HG03135 (cell line): ENCODE results near the gene GHRL.

Source experiments
- ATAC-seq: cut with Tn5 transposase; IDR thresholded peaks from one replicate; pipeline ENCODE4 v1.9.1; 2021; ENCODE audit warnings: mild to moderate bottlenecking, moderate library complexity; ENCODE audit not compliant: unreplicated experiment

The GHRL gene, protein sequence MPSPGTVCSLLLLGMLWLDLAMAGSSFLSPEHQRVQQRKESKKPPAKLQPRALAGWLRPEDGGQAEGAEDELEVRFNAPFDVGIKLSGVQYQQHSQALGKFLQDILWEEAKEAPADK

DNA sequence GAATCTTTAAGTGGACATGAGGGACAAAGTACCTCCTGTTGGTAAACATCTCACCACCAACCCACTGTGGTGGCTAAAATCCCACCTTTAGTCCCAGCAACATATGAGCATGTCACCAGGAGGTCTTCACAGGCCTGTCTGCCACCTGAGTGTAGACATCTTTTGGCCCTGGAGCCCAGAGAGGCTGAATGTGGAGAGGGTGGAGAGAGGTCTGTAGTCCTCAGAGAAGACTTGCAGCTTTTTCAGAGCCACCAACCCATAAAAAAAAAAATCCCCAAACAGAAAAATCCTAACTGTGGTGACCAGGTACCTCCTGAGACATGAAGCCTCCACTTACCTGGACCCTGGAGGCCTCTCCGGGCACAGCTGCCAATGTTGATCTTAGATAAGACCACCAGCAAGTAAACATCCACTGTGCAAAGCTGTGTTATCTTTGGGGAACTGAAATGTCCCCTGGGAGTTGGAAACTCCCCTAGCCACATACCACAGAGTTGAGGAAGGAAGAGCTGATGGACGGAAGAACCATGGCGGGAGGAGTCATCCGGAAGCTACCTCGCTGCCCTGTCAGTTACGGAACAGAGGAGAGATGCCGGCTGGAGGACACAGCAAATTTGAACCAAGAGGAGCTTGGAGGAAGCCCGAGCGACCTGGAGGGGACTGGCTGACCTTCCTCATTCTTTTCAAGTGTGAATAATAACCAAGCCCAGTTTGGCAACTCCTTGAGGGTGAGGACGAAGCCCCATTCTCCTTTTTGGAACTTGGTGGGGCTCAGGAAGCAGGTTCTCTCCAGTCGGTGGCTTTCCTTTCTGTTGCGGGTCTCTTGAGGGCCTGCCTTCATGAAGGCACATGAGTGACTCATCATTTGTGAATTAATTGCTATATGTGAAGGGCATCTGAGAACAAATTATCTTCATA is at the start of gene GHRL:
Gene GHRL (minus strand): TSS at position 443 of the 915 bp plus-strand sequence. CDS start 2,767 bp downstream, outside the sequence.
- ATAC-seq = peak; percentile 68

DNA sequence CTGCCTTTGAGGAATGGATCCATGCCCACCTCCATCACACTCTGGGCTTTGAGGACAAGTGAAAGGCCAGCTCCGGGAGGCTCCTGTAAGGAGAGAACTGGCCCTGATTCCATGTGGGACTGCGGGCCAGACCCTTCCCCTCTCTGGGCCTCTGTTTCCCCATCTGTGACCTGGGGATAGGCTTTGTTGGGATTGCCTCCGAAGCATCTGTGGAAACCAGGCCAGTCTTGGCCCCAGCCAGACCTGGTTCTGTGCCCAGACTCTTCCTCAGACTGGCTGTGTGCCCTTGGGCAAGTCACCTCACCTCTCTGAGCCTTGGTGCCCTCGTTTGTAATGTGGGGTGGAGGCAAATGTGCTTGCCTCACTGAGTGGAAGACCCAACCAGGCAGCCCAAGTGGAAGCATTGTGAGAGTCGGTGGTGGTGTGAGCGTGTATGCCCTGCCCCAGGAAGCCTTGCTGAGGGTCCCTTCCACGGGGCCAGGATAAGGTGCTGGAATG is 49.2 kb upstream of the GHRL start:
- no peak for ATAC-seq

DNA sequence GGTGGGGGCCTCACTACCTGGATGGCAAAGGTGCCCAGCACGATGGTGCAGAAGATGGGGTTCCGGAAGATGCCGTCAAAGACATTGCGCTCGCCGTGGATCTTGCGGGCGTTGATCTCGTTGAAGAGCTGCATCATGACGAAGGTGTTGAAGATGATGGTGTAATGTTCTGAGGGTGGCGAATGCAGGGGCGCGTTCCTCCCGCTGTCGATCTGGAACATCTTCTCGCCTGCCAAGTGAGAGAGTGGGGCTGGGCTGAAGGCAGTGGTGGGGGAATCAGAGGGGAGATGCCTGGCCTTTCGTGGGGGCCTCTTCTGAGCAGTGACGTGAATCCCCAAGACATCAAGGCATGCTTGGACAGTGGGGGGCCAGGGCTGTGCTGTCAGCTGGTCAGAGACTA is 47.7 kb upstream of the GHRL start:
- ATAC-seq = no peak

DNA sequence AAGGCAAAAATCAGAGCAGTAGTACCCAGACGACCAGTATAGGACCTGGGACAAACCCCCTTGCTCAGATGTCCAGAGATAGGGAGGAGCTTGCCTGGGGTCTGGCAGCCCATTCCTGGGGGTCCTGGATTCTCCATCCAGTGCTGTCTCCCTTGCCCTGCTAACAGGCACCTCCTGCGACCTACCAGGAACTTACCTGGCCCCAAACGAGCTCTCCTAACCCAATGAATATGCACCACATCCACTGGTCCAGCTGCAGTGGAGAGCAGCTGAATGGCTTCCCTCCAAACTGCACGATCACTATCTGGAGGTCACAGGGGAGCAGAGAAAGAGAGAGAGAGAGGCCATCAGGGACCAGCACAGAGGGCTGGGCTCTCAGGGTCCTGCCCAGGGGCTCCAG is 47.3 kb upstream of the GHRL start:
- no peak for ATAC-seq

DNA sequence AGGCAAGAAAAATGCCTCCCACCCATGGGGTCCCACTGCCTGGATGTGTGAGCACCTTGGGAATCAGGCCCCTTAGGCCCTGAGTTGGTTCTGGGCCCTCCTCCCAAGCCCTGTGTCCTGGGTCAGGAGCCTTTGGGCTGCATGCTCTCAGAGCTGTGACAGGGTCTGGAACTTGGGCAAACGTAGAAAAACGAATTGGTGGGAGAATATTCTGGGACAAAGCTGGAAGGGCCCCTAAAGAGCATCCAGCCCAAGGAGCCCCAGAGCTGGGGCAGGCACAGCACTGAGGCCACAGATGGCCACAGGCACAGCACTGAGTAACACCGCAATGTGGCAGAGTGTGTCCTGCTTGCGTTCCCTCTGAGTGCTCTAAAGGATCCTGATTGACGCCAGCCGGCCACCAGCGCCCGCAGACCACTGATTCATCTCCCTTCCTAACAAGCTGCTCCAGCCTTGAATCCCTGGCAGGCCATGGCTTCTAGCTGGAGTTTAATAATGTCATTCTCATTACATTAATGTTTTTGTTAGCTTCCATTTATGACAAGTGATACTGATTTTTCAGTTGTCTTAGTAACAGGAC is 46.7 kb upstream of the GHRL start:
- ATAC-seq = no peak

DNA sequence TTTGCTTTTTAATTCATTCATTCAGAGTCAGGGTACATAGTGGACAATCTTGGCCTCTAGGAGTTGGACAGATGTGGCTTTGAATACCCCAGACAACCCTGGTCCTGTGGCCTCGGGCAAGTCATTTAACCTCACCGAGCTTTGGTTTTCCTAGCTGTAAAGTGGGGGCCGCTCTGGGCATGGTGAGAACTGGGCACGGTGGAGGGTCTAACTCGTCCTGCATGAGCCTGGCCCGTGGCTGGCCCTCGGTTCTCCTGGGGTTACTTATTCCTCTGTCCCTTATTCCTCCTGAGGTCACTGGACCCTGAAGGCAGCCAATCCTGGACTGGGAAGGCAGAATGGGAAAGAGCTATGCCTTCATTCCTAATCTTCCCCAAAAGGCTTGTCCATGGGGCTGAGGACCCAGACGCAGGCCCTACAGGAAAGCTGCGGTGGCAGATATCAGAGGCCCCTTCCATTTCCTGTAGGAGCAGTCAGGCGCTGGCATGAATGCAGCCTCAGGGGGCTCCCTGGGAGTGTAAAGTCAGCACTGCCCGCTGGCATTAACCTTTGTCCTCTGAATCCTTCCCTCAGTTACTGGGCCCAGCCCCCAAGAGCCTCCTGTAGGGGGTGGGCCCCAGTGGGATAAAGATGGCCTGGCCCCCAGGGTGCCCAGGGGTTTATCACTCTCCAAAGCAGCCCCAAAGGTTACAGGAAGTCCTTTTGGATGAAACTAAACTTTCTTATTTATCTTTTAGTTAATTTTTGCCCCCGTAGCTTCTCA is 46.0 kb upstream of the GHRL start:
- ATAC-seq = no peak

DNA sequence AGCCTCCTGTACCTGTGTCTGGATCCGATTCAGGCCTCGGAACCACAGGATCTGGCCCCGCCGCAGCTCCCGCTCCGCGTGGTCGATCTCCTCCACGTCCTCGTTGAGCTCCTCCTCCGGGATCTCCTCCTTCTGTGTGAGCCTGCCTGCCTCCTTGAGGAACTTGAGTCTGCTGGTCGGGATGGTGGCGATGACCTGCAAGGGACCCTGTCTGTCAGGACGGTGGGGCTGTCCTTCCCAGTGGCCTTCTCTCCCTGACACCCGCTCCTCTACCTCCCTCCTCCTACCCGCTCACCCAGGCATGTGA is 45.4 kb upstream of the GHRL start:
- ATAC-seq = no peak

DNA sequence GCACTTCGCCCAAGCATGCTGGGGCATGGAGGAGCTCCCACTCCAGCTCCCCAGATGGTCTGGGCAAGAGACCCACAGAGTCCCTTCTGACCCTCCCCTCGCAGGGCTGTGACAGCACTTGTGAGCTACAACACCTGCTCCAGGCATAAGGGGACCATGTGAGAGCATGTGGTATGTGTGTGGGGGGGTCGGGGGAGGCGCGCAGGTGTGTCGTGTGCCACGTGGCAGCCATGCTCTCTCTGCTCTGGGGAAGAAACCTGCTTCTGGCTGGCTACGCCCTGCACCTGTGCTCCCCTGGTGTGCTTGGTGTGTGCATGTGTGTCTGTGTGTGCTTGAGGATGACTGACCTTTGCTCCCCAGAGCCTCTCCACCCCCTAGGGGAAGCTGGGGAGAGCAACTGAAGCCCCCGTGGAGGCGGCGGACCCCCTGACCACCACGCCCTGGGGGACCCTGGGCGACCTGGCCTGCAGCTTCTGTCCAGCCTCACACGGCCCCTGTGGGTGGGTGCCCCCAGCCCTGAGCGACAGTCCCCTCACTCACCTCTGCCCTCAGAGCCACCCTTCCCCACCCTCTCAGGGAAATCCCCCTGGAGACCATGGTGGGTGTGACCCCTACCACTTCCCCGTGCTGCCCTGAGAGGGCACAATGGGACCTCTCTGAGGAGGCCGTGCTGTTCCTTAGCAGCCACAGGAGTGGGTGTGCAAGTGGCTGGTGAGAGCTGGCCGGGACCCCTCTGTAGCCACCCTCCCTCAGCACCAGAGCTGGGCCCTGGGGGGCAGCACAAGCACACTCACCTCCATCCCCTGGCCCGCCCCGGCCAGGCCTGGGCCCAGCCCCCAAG is 44.8 kb upstream of the GHRL start:
- no peak for ATAC-seq

DNA sequence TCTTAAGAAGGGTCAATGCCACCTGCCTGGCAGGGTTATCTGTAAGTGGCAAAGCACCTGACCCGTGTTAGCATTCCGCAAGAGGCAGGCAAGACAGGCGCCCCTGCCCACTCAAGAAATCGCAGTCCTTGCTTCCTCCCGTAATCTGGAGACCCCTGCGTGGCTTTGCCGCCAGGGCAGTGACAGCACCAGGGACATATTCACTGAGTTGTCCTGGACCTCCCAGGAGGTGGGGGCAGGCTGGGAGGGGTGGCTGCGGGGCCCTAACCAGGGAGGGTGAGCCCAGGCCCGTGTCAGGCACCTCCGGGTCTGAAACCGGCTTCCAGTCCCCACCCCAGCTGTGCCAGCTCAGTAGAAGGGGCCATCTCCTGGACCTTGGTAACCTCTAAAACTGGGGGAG is 44.0 kb upstream of the GHRL start:
- ATAC-seq = no peak

DNA sequence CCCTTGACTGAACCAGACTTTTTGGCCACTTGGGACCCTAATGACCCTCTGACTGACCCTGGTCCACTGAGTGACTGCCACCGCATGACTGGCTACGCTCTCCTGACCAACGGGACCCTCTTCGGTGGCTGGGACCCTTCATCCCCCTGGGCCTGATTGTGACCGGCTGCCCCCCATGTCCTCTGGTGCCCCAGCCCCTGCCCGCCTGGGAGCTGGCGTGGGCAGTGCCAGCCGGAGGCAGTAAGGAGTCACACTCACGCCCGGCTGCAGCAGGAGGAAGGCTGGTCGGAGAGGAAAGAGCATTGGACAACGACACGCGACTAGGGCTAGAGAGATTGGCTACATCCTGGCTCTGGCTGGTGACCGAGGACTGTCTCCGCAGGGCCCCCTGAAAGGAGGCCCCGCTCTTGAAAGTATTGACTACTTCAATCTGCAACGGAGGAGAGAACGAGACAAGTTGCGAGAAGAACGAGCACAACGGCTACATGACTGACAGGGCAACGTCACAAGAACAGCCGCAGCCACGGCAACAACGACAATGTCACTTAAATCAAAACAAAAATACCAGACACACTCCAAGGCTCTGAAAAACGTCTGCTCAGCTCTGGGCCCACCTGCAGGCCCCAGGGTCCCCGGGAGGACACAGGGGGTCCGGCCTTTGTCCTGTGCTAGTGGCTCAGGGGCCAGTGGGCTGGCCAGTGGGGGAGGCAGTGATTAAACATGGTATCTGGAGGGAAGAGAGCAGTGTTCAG is 43.3 kb upstream of the GHRL start:
- no peak for ATAC-seq

DNA sequence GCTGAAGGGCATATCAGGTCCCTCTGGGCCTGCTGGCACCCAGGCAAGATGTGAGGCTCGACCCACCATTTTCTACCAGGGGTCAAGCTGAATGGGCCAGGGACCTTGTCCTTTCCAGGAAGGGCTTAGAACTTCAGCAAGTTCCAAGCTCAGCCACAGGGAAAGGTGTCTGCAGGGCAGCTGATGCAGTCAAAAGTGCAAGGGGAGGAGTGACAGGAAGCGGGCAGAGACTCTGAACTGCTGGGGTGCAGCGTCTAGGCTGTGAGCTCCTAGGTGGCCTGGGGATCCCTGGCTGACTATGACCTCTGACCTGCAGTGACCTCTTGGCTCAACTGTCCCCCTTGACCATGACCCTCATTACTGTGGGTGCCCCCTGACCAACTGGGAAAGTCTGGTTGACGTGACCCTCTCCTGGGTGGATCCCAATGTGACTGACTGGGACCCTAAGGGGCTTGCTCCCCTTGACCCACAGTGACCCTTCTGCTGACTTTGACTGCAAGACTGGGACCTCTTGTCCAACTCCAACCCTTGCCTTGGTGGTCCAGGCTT is 42.5 kb upstream of the GHRL start:
- ATAC-seq = no peak

DNA sequence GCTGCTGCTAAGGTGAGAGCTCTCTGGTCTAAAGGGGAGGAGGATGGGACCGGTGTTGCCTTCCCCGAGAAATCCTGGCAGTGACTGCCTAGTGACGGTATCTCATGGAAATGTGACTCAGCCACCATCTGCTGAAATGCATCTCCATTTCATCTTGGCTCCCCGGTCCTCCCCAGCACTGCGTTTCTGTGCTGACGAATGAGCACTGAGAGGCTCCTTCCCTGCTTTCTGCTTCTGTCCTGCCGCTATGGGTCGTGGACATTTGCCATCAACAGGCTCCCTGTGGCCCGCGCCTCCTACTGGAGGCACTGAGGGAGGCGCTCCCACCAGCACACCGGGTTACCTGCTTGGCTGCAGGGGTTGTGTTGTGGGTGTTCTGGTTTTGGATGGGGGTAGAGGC is 41.7 kb upstream of the GHRL start:
- ATAC-seq = no peak

DNA sequence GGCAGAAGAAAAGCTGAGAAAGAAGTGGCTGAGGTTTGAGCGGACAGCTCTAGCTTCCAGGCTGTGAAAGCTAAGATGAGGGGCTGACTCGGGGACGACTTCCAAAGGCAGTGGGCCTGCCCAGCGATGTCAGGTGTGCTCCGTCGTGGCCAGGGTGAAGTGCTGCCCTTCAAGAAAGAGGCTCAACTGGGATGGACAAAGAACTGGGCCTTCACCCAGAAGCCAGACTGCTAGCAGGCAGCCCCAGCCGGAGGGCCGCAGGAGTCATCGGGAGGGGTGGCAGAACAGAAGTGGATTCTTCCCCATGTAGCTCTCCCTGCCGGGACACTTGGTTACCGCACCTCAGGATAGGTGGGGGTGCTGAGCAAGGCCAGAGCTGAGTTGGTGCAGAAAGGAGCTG is 41.3 kb upstream of the GHRL start:
- no peak for ATAC-seq

DNA sequence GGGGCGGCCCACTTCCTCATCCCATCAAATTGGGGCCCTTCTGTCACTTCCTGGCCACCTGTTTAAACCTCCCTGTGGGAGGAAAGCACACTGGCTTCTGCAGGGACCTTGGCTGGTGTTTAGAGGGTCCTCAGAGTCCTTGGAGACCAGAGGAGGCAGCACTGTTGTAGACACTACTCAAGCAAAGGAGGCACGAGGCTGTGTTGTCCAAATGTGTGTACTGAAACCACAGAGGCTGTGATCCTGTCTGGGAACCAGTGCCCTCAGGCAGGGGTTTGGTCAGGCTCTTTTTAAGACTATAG is 40.6 kb upstream of the GHRL start:
- ATAC-seq = no peak

DNA sequence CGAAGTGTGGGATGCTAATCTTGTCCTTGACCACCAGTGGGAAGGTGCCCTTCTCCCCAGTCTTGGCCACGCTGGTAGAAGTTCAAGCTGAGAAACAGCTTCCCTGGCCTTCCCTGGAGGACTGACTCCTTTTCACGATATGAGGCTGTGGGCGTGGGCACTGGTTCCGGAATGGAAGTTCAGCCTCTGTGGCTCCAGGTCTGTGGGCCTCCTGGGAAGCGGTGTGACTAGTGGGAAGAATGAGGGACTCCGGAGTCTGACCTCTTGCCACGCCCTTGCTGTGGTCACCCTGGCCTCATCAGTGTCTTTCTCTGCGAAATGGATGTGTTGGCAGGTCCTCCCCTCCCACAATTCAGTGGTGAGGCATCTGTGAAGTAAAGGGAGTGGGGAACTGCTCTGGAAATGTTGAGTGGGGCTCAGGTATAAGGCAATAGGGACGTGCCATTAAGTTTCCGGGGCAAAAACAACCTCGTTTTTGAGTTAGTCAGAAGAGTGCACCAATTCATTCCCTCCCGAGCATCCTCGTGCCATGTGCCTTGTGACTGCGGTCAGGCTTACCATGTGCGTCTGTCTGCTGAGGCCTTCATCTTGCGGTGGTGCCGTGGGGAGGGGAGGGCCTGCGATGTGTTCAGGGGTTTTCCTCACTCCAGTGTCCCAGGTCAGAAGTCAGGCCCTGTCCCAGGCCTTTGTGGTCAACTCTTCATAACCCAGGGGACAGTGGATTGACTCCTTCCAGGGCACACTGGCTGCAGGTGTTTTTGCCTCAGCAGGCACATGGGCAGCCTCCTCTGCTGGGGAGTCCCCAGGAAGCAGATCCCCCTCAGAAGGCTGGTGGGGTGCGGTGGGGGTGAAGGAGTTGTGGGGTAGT is 40.0 kb upstream of the GHRL start:
- no peak for ATAC-seq

DNA sequence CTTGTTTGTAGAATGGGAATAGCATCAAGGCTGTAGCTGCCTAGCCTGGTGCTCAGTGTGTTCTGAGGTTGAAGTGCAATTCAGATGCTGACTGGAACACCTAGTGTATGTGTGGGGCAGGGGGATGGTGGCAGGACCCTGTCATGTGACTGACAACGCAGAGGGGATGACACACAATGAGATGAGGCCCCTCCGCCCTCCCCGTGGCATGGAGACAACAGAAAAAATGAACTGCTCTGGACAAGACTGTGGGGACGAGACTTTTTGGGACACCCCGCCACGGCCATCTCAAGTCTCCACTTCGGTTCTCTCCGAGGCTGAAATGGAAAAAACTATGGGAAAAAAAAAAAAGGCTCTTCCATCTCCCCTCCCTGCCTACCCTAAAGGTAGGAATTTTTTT is 38.6 kb upstream of the GHRL start:
- no peak for ATAC-seq

DNA sequence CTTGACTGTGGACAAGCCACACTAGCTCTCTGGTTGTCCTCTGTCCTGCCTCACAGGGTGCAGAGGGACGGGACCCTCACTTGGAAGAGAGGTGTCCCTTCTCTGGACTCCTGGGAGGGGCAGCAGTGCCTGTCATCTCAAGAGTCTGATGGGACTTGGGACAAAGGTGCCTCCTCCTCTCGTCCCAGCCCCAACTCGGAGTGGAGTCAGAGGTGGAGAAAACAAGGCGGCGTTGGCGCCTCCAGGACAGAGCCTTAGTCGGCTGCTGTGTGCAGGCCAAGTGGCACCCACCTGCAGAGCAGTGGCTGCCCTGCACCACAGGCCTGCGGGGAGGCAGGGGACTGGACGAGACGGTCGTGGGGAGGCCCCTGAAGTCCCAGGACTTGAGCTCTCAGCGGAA is 37.6 kb upstream of the GHRL start:
- ATAC-seq = no peak

DNA sequence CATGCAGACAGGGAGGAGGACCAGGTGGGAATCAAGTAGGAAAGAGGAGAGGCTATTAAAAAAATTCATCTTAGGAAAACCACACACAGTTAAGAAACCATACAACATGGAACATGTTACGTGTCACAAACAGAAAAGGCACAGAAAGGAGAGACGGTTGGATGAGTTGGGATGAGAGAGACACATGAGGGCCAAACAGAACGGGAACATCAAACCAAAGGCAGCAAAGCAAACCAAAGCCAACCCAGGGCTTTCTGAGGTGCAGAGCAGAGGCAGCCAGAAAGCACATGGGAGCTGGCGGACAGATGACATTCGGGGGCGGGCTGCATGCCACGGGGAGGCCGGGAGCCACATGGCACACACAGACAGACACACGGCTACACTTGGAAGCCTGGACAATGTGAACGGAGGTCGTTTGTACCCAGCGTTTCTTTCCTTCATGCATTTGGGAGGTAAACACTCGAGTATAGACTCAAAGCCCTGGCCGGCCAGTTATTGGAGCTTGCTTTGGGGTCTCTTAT is 36.8 kb upstream of the GHRL start:
- ATAC-seq = no peak
